Progenitor cell of endocrine pancreas (in vitro differentiated cells): Measurements from ENCODE around the gene DPAGT1. TPM values are rescaled to one million over a fixed set of nuclear protein-coding genes. Genes with fewer than 3 reads are reported as not detected.
"Not testable (repeated sequence)": the region's sequence is repeated elsewhere in the genome, so short reads cannot be mapped to it uniquely, and the experiment has no call there.

Source experiments
- DNase-seq: peaks from one replicate; pipeline ENCODE4 v3.0.0; 2021; ENCODE audit warnings: low spot score; ENCODE audit not compliant: unreplicated experiment
- H3K27ac Mint-ChIP-seq: 2 replicates; pipeline ENCODE4 v1.8.0; 2021; ENCODE audit warnings: mild to moderate bottlenecking, moderate library complexity, mixed read lengths
- H3K27me3 Mint-ChIP-seq: 2 replicates; pipeline ENCODE4 v1.8.0; 2021; ENCODE audit warnings: mixed read lengths
- H3K36me3 Mint-ChIP-seq: 2 replicates; pipeline ENCODE4 v1.8.0; 2022; ENCODE audit warnings: mixed read lengths; ENCODE audit not compliant: insufficient read depth
- H3K4me1 Mint-ChIP-seq: 2 replicates; pipeline ENCODE4 v1.8.0; 2021; ENCODE audit warnings: low read depth, mixed read lengths
- H3K4me3 Mint-ChIP-seq: 2 replicates; pipeline ENCODE4 v1.8.0; 2021; ENCODE audit warnings: low read depth, mild to moderate bottlenecking, moderate library complexity, mixed read lengths
- H3K9me3 Mint-ChIP-seq: 2 replicates; pipeline ENCODE4 v1.8.0; 2021; ENCODE audit warnings: low read depth, mixed read lengths
- CTCF ChIP-seq: fragments of 200-600 bp; sonication (generic); IDR thresholded peaks from one replicate; pipeline ENCODE4 v1.5.0; 2021; ENCODE audit warnings: antibody characterized with exemption, mild to moderate bottlenecking; ENCODE audit not compliant: unreplicated experiment
- total RNA-seq: library from RNA; stranded (reverse); gene quantifications from 2 replicates; pipeline ENCODE4 v1.2.1, GENCODE V29; 2021

DPAGT1 gene
- total RNA-seq, 1 donor from 2014 or later, result 53.4 TPM

DNA sequence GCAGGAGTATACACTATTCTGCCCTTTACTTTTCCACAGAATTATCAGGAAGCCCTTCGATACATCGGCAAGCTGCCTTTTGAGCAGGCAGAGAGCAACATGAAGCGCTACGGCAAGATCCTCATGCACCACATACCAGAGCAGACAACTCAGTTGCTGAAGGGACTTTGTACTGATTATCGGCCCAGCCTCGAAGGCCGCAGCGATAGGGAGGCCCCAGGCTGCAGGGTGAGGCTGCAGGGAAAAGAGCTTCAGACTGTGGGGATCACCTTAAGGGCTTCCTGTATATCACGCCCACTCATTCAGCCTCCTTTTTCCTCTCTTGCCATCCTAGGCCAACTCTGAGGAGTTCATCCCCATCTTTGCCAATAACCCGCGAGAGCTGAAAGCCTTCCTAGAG is 23.8 kb downstream of the DPAGT1 start:
- H3K4me1 Mint-ChIP-seq, result no peaks in the 10 kb centered on the region
- no peak overlapping the region for H3K27ac Mint-ChIP-seq
- no peaks in the 10 kb centered on the region for H3K9me3 Mint-ChIP-seq
- no peaks in the 10 kb centered on the region for H3K27me3 Mint-ChIP-seq
- TF ChIP-seq CTCF, result no peak
- no peak overlapping the region for H3K4me3 Mint-ChIP-seq
- peaks cover 18% of the 10 kb centered on the region for H3K36me3 Mint-ChIP-seq
- DNase-seq, result no peak

GRCh38 chr11:119067371-119068222 is 34.1 kb downstream of the DPAGT1 start, which contains the start of gene VPS11:
Gene VPS11, plus strand, starts transcription at chr11:119067818. Its CDS starts 6 bp downstream, at chr11:119067824.
- DNase-seq, result peak; percentile 95
- peak within 1 kb of the TSS; percentile 92 for H3K4me3 Mint-ChIP-seq
- peaks cover 8% of the 10 kb centered on the region for H3K36me3 Mint-ChIP-seq
- no peaks in the 10 kb centered on the region for H3K9me3 Mint-ChIP-seq
- peaks cover 12% of the 10 kb centered on the region for H3K4me1 Mint-ChIP-seq
- H3K27me3 Mint-ChIP-seq, result no peaks in the 10 kb centered on the region
- TF ChIP-seq CTCF, result no peak
- H3K27ac Mint-ChIP-seq, result peak within 1 kb of the TSS; percentile 95

DNA sequence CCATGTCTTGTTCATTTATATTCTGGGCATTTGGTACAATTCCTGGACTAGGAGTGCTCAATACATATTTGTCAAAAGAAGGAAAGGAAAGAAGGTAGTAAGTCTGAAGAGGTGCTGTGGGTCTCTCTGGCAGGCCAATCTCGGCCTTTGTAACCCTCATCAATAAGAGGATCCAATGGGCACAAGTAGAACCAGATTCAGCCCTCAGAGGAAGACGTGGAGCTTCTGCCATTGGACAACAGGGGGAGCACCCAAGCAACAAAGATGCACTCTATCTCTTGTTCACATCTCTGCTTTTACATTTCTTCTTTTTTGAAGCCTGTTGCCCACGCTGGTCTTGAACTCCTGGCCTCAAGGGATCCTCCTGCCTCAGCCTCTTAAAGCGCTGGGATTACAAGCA is 36.3 kb downstream of the DPAGT1 start:
- Mint-ChIP-seq H3K36me3 (peaks cover 4% of the 10 kb centered on the region), H3K27ac (no peak overlapping the region), H3K4me1 (peaks cover 12% of the 10 kb centered on the region), H3K9me3 (no peaks in the 10 kb centered on the region), H3K27me3 (no peaks in the 10 kb centered on the region), H3K4me3 (no peak overlapping the region)
- peak; percentile 30 for TF ChIP-seq CTCF
- DNase-seq, result no peak

DNA sequence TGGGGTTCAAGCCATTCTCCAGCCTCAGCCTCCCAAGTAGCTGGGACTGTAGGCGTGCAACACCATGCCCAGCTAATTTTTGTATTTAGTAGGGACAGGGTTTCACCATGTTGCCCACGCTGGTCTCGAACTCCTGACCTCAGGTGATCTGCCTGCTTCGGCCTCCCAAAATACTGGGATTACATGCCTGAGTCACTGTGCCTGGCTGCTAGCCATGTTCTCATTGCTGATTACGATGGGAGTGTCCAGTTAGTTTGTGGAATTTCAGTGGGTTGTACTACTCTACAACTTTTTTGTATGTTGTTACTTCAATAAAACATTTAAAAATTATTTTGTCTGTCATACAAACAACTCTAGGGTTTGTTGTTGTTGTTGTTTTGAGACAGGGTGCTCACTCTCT is 38.9 kb downstream of the DPAGT1 start:
- Mint-ChIP-seq H3K9me3 (no peaks in the 10 kb centered on the region), H3K4me1 (peaks cover 16% of the 10 kb centered on the region), H3K36me3 (no peaks in the 10 kb centered on the region), H3K4me3 (no peak overlapping the region), H3K27ac (no peak overlapping the region), H3K27me3 (no peaks in the 10 kb centered on the region)
- no peak for TF ChIP-seq CTCF
- DNase-seq, result no peak

DNA sequence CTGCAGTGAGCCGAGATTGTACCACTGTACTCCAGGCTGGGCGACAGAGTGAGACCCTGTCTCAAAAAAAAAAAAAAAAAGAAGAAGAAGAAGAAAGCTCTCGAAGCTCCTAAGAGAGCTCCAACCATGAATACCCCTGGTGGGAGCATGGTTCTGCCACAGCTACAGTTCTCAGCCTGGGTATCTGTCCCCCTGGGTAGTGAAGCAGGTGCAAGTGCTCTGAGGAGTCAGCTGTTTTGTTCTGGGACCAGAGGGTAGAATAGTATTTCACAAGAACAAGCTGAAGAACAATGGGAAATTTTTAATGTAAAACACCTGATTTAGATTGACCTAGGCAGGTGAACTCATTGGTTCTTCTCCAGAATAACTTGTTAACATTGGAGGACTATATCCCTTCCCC is 40.4 kb downstream of the DPAGT1 start:
- no peaks in the 10 kb centered on the region for H3K27me3 Mint-ChIP-seq
- H3K36me3 Mint-ChIP-seq, result no peaks in the 10 kb centered on the region
- H3K4me1 Mint-ChIP-seq, result peaks cover 12% of the 10 kb centered on the region
- TF ChIP-seq CTCF, result no peak
- no peaks in the 10 kb centered on the region for H3K9me3 Mint-ChIP-seq
- no peak overlapping the region for H3K4me3 Mint-ChIP-seq
- no peak for DNase-seq
- H3K27ac Mint-ChIP-seq, result no peak overlapping the region

DNA sequence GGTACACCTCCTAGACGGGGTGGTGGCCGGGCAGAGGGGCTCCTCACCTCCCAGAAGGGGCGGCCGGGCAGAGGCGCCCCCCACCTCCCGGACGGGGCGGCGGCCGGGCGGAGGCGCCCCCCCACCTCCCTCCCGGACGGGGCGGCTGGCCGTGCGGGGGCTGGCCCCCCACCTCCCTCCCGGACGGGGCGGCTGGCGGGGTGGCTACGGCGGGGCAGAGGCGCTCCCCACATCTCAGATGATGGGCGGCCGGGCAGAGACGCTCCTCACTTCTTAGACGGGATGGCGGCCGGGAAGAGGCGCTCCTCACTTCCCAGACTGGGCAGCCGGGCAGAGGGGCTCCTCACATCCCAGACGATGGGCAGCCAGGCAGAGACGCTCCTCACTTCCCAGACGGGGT is 42.5 kb downstream of the DPAGT1 start:
- H3K4me3 Mint-ChIP-seq, H3K27me3 Mint-ChIP-seq, H3K9me3 Mint-ChIP-seq, DNase-seq, H3K36me3 Mint-ChIP-seq: not testable (repeated sequence)
- Mint-ChIP-seq H3K27ac (peak overlapping the region; percentile 67), H3K4me1 (peaks cover 20% of the 10 kb centered on the region)
